ENCODE data around the gene KIF16B. TPM values are rescaled to one million over a fixed set of nuclear protein-coding genes. Genes with fewer than 3 reads are reported as not detected.

Gene KIF16B
- total and polyA plus RNA-seq, 2 of the 13 experiments (the other 11 are each of a cell fraction or from before 2014, with no cell fraction given) = 6.9 to 18.0 TPM

DNA sequence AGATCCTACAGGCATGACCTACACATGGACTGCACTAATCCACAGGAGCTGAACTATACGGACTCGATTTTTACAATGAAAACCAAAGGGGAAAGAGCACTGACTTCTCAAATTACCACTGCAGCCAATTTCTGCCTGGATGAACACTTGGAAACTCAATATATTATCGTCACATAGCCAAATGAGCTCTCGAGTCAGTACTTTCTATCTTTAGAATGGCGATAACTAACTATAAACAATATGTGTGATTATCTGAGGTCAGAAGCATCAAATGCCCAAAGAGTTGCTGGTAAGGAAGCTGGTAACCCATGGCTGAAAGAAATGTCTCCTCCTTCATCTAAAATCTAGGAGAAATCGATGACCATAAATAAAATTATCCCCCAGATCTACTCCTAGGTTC is 86.7 kb downstream of the KIF16B start:
- intact Hi-C loops (cut with micrococcal nuclease; ENCODE audit: unreplicated experiment) (no loop called here), in situ Hi-C loops (cut with HindIII; ENCODE audit: extremely low pct_ligation_motif_present, low pct_unique_long_range_greater_than_20kb) (no loop called here)
- Histone ChIP-seq H3K4me1 (ENCODE audit: insufficient read depth, low read length) (no peaks in the 10 kb centered on the region), H4K20me1 (ENCODE audit: insufficient read depth, low read length) (no peaks in the 10 kb centered on the region), H3K9me3 (ENCODE audit: low read length) (no peaks in the 10 kb centered on the region), H3K4me3 (replicated peaks in 1 of 3; ENCODE audit: insufficient read depth in 1 of 3, low read depth in 2 of 3, low read length in 3 of 3) (no peak overlapping the region), H3K4me2 (ENCODE audit: low read depth, low read length) (no peak overlapping the region), H2AFZ (ENCODE audit: low read length) (no peak overlapping the region), H3K79me2 (ENCODE audit: insufficient read depth, low read length) (no peaks in the 10 kb centered on the region), H3K27me3 (ENCODE audit: control insufficient read depth in 1 of 2, insufficient read depth in 2 of 2, low read length in 2 of 2) (no peaks in the 10 kb centered on the region), H3K36me3 (replicated peaks in 1 of 2; ENCODE audit: control insufficient read depth in 1 of 2, insufficient read depth in 2 of 2, low read length in 2 of 2) (no peaks in the 10 kb centered on the region; a peak in 1 of 5 replicates), H3K27ac (ENCODE audit: extremely low read length, insufficient read depth, low read length) (no peak overlapping the region), H3K9ac (ENCODE audit: insufficient read depth, low read depth, low read length) (no peak overlapping the region)
- FAIRE-seq = no peak
- POLR2A ChIA-PET = no interaction called here
- no TSS peak for BruUV-seq (replicated peaks)
- WGBS (ENCODE audit: low lambda C conversion rate) = 92% methylated on average over 6 of the region's 6 CpGs
- CTCF ChIA-PET (ENCODE audit: low intra/inter-chr PET ratio, low total read pairs) = no interaction called here
- no peak for ATAC-seq
- DNase-seq (ENCODE audit: low spot score) = no peak
- TF ChIP-seq, protein P1, sequence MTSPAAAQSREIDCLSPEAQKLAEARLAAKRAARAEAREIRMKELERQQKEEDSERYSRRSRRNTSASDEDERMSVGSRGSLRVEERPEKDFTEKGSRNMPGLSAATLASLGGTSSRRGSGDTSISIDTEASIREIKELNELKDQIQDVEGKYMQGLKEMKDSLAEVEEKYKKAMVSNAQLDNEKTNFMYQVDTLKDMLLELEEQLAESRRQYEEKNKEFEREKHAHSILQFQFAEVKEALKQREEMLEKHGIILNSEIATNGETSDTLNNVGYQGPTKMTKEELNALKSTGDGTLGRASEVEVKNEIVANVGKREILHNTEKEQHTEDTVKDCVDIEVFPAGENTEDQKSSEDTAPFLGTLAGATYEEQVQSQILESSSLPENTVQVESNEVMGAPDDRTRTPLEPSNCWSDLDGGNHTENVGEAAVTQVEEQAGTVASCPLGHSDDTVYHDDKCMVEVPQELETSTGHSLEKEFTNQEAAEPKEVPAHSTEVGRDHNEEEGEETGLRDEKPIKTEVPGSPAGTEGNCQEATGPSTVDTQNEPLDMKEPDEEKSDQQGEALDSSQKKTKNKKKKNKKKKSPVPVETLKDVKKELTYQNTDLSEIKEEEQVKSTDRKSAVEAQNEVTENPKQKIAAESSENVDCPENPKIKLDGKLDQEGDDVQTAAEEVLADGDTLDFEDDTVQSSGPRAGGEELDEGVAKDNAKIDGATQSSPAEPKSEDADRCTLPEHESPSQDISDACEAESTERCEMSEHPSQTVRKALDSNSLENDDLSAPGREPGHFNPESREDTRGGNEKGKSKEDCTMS (CRISPR knock-in tag; conservative IDR thresholded peaks at IDR 0.05) = no peak
- TF ChIP-seq, protein P2, sequence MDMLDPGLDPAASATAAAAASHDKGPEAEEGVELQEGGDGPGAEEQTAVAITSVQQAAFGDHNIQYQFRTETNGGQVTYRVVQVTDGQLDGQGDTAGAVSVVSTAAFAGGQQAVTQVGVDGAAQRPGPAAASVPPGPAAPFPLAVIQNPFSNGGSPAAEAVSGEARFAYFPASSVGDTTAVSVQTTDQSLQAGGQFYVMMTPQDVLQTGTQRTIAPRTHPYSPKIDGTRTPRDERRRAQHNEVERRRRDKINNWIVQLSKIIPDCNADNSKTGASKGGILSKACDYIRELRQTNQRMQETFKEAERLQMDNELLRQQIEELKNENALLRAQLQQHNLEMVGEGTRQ (IDR thresholded peaks at IDR 0.05; ENCODE audit: low read depth, low read length) = no peak
- TF ChIP-seq, protein P2 (CRISPR knock-in tag; IDR thresholded peaks at IDR 0.05; ENCODE audit: borderline replicate concordance) = no peak
- TF ChIP-seq, protein P3, sequence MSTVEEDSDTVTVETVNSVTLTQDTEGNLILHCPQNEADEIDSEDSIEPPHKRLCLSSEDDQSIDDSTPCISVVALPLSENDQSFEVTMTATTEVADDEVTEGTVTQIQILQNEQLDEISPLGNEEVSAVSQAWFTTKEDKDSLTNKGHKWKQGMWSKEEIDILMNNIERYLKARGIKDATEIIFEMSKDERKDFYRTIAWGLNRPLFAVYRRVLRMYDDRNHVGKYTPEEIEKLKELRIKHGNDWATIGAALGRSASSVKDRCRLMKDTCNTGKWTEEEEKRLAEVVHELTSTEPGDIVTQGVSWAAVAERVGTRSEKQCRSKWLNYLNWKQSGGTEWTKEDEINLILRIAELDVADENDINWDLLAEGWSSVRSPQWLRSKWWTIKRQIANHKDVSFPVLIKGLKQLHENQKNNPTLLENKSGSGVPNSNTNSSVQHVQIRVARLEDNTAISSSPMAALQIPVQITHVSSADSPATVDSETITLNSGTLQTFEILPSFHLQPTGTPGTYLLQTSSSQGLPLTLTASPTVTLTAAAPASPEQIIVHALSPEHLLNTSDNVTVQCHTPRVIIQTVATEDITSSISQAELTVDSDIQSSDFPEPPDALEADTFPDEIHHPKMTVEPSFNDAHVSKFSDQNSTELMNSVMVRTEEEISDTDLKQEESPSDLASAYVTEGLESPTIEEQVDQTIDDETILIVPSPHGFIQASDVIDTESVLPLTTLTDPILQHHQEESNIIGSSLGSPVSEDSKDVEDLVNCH (CRISPR knock-in tag; IDR thresholded peaks at IDR 0.05) = no peak
- TF ChIP-seq SIX4 (CRISPR knock-in tag; IDR thresholded peaks at IDR 0.05) = no peak
- TF ChIP-seq, protein P4, sequence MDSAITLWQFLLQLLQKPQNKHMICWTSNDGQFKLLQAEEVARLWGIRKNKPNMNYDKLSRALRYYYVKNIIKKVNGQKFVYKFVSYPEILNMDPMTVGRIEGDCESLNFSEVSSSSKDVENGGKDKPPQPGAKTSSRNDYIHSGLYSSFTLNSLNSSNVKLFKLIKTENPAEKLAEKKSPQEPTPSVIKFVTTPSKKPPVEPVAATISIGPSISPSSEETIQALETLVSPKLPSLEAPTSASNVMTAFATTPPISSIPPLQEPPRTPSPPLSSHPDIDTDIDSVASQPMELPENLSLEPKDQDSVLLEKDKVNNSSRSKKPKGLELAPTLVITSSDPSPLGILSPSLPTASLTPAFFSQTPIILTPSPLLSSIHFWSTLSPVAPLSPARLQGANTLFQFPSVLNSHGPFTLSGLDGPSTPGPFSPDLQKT (CRISPR knock-in tag; IDR thresholded peaks at IDR 0.05; ENCODE audit: borderline replicate concordance) = no peak
- TF ChIP-seq SMARCC2 (IDR thresholded peaks at IDR 0.05) = no peak
- no peak for TF ChIP-seq TCF7 (IDR thresholded peaks at IDR 0.05; ENCODE audit: low read depth)
- no peak for TF ChIP-seq CHD2 (IDR thresholded peaks at IDR 0.05; ENCODE audit: low read depth, low read length)
- TF ChIP-seq ZIK1 (CRISPR knock-in tag; IDR thresholded peaks at IDR 0.05; ENCODE audit: borderline replicate concordance, low read depth) = no peak
- TF ChIP-seq KMT2A (CRISPR knock-in tag; IDR thresholded peaks at IDR 0.05) = no peak
- no peak for TF ChIP-seq HNRNPL (IDR thresholded peaks at IDR 0.05; ENCODE audit: low read depth, low read length)
- TF ChIP-seq ZBTB7A (CRISPR knock-in tag; IDR thresholded peaks at IDR 0.05) = no peak
- TF ChIP-seq, protein P5, sequence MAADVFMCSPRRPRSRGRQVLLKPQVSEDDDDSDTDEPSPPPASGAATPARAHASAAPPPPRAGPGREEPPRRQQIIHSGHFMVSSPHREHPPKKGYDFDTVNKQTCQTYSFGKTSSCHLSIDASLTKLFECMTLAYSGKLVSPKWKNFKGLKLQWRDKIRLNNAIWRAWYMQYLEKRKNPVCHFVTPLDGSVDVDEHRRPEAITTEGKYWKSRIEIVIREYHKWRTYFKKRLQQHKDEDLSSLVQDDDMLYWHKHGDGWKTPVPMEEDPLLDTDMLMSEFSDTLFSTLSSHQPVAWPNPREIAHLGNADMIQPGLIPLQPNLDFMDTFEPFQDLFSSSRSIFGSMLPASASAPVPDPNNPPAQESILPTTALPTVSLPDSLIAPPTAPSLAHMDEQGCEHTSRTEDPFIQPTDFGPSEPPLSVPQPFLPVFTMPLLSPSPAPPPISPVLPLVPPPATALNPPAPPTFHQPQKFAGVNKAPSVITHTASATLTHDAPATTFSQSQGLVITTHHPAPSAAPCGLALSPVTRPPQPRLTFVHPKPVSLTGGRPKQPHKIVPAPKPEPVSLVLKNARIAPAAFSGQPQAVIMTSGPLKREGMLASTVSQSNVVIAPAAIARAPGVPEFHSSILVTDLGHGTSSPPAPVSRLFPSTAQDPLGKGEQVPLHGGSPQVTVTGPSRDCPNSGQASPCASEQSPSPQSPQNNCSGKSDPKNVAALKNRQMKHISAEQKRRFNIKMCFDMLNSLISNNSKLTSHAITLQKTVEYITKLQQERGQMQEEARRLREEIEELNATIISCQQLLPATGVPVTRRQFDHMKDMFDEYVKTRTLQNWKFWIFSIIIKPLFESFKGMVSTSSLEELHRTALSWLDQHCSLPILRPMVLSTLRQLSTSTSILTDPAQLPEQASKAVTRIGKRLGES (CRISPR knock-in tag; IDR thresholded peaks at IDR 0.05; ENCODE audit: borderline replicate concordance) = no peak
- no peak for TF ChIP-seq NFKB2 (CRISPR knock-in tag; IDR thresholded peaks at IDR 0.05; ENCODE audit: borderline replicate concordance)
